Psoas muscle (tissue), 8 donors: ENCODE results near the gene ELAVL2. TPM values are rescaled to one million over a fixed set of nuclear protein-coding genes. Genes with fewer than 3 reads are reported as not detected.

Experiments used
- ATAC-seq, 4 donors: fragments of 200-7000 bp; cut with Tn5 transposase; one replicate each; pipeline ENCODE4 v1.9.1; 2020; ENCODE audit warnings: moderate library complexity in 3 of 4, mild to moderate bottlenecking in 2 of 4
- DNase-seq, 2 donors: peaks; one replicate each; pipeline ENCODE4 v3.0.0-alpha.2; 2020
- H3K27ac ChIP-seq: fragments of 200-600 bp; one replicate; pipeline ENCODE4 v1.8.0; 2022
- H3K27me3 ChIP-seq, 3 donors: fragments of 200-600 bp in 1 of 3; one replicate each; pipeline versions ENCODE4 v1.6.1 to v1.8.0; 2013 to 2022; ENCODE audit warnings: low read length in 2 of 3, mild to moderate bottlenecking in 2 of 3, moderate library complexity in 1 of 3; ENCODE audit not compliant: insufficient read depth in 3 of 3
- H3K36me3 ChIP-seq, 2 donors: fragments of 200-600 bp in 1 of 2; one replicate each; pipeline versions ENCODE4 v1.6.1 to v1.8.0; 2013 to 2022; ENCODE audit warnings: low read depth in 1 of 2, mild to moderate bottlenecking in 1 of 2, moderate library complexity in 1 of 2; ENCODE audit not compliant: insufficient read depth in 1 of 2
- H3K4me1 ChIP-seq: fragments of 200-600 bp; one replicate; pipeline ENCODE4 v1.8.0; 2022
- H3K4me3 ChIP-seq: fragments of 200-600 bp; one replicate; pipeline ENCODE4 v1.8.0; 2022; ENCODE audit warnings: mild to moderate bottlenecking
- H3K9me3 ChIP-seq: fragments of 200-600 bp; one replicate; pipeline ENCODE4 v1.8.0; 2022
- CTCF ChIP-seq: fragments of 200-600 bp; IDR thresholded peaks from one replicate; pipeline ENCODE4 v1.8.0; 2022; ENCODE audit warnings: antibody characterized with exemption
- whole genome bisulfite sequencing, 3 donors: extraction: QIAGEN DNeasy Blood & Tissue Kit; methylation state at CpG; one replicate each; pipeline versions ENCODE4 v1.1.6 to v1.1.7; 2013; 5-methylcytosine and 5-hydroxymethylcytosine counted together
- intact Hi-C, 2 donors: fragments of 100-400 bp; cut with DNase I; formaldehyde crosslinking; loops; one replicate each; pipeline versions ENCODE4 v1.11.0 to v1.14.2; 2022
- polyA plus RNA-seq, 3 donors: library from polyadenylated mRNA; stranded (reverse); fragments of 200-250 nt; gene quantifications; one replicate each; pipeline ENCODE4 v1.2.3, GENCODE V29; 2013
- total RNA-seq, 4 donors: library from RNA; stranded (reverse); fragmentation: NEBNext Ultra II Directional in 2 of 4; extraction: Animal tissue kit (Norgen Biotek cat#: 25700) in 2 of 4; gene quantifications; one replicate each; pipeline versions ENCODE4 v1.2.1 to v1.2.4, GENCODE V29; 2021 to 2023
- donor health status: healthy with polysubstance abuse.
- donor health status: DM: no; HTN: no; CAD: no; lungs with moderate emphysema.
- donor health status: Bipolar disorder and iron deficiency.
- donor health status: healthy.
- donor health status: DM: yes; HTN: yes; CAD: no.
- donor health status: DM: no; HTN: no; CAD: no.
- donor health status: DM: no; HTN: no; CAD: no.
- donor health status: DM: yes; HTN: yes; CAD: no.

ELAVL2 gene
- total and polyA plus RNA-seq, 7 donors, result 0.03 to 0.32 (median 0.04) TPM; not detected in 4

DNA sequence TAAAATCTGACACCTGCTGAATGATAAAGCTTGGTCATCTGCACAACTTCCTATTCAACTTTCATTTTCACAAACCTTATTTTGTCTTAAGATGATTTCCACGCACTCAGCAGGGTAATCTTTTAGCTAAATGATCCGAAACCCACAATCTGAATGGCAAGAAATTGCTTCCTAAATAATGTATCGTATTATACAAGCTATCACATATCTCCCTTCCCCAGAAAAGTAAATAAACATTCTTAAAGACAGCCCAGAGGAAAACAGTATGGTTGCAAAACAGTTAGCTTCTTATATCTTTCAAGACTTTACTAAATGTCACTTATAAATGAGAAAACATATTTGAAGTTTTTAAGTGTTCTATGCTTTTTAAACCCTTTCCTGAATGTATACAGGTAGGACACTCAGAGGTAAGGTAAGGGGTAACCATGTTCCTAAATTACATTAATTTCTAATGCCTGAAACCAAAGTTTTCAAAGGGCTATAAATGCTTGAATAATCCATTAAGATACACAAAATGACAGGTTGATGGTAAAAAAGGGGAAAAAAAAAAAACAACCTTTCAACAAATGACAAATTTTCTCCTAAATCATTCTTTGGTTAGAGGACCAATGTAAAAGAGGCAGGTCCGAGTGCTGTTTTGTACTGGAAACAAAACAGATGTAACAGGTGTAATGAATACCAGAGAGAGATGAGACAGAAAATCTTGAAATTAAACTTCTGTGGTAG is 36.3 kb downstream of the ELAVL2 start:
- ATAC-seq (no peak), DNase-seq (no peak)
- Histone ChIP-seq H3K4me1 (no peaks in the 10 kb centered on the region), H3K27ac (no peak overlapping the region), H3K4me3 (no peak overlapping the region), H3K9me3 (no peaks in the 10 kb centered on the region), H3K36me3 (no peaks in the 10 kb centered on the region), H3K27me3 (peaks cover 0 to 3% (median 0%) of the 10 kb centered on the region in 3 donors)
- WGBS, 3 donors, result 70 to 77% (median 71%) methylated on average over 4 of the region's 4 CpGs
- no peak for TF ChIP-seq CTCF
- intact Hi-C loops, result no loop called here

- H3K27ac ChIP-seq, result no peak overlapping the region
- peaks cover 0 to 3% (median 0%) of the 10 kb centered on the region in 3 donors for H3K27me3 ChIP-seq
- ATAC-seq (no peak), DNase-seq (no peak)
- no peaks in the 10 kb centered on the region for H3K9me3 ChIP-seq
- intact Hi-C loops, result no loop called here
- no peaks in the 10 kb centered on the region for H3K4me1 ChIP-seq
- H3K36me3 ChIP-seq, result no peaks in the 10 kb centered on the region
- WGBS, 3 donors, result 96 to 100% (median 98%) methylated on average over 1 of the region's 1 CpG
- no peak overlapping the region for H3K4me3 ChIP-seq
- no peak for TF ChIP-seq CTCF
Observed at GRCh38 chr9:23784962-23785361, 41.1 kb downstream of the ELAVL2 start.

DNA sequence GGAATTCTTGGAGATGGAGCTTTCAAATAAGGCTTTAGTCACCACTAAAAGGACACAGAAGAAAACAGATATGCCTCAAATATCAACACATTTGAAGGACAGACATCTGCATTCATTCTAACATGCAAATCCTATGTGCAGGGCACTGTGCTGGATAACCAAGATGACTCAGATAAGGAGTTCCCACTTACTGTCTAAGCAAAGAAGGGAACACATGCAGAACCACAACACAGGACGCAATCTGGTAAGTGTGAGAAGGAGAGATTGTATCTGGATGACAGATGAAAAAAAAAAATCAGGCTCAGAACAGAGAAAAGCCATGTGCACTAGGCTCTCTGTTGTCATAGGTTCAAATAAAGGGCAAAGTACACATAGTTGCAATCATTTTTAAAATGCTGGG is 42.5 kb downstream of the ELAVL2 start:
- H3K27ac ChIP-seq, result no peak overlapping the region
- intact Hi-C loops, result no loop called here
- WGBS, 3 donors, result 52 to 90% (median 86%) methylated on average over 1 of the region's 1 CpG
- no peaks in the 10 kb centered on the region for H3K9me3 ChIP-seq
- no peaks in the 10 kb centered on the region for H3K36me3 ChIP-seq
- DNase-seq (no peak), ATAC-seq (no peak)
- H3K4me1 ChIP-seq, result peaks cover 6% of the 10 kb centered on the region
- no peak overlapping the region for H3K4me3 ChIP-seq
- no peak for TF ChIP-seq CTCF
- no peaks in the 10 kb centered on the region for H3K27me3 ChIP-seq

DNA sequence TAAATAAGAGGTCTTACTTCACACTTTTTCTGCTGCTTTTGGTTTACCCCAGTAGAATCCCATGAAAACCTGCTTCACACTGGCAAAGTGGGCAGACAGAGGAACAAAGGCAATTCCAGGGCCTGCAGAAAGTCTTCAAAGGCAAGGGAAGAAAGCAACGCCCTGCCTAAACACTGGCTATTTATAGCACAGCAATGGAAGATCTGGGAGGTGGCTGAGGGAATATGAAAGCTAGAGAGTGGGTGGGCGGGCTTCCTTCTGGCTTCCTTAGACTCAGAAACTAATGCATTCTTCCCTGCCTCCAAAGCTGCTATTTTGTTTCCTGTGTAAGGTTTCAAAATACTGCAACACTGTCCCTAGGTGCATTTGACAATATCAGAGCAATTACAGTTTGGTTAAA is 46.8 kb downstream of the ELAVL2 start:
- Histone ChIP-seq H3K27me3 (no peaks in the 10 kb centered on the region), H3K9me3 (no peaks in the 10 kb centered on the region), H3K27ac (no peak overlapping the region), H3K36me3 (no peaks in the 10 kb centered on the region), H3K4me3 (no peak overlapping the region), H3K4me1 (peaks cover 6% of the 10 kb centered on the region)
- DNase-seq (no peak), ATAC-seq (no peak)
- 34 to 60% (median 44%) methylated on average over 2 of the region's 2 CpGs for WGBS, 3 donors
- intact Hi-C loops, result no loop called here
- TF ChIP-seq CTCF, result no peak

DNA sequence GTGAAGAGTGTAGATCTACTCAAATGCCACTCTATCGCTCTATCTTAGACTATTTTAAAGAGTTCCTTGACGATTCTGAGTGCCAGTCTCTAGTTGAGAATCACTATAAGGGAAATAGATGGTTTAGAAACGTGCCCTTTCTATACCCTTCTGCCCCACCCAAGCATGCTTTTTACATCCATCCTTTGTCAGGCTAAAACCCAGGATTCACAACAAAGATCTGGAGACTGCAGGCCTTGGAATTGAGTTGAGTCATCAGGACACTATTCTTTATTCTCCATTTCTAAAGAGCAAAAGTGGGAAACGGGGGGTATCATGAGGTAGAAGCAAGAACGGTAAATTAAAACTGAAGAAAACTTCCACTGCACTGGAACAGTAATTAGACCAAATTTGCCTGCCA is 48.7 kb downstream of the ELAVL2 start:
- Histone ChIP-seq H3K4me3 (no peak overlapping the region), H3K9me3 (no peaks in the 10 kb centered on the region), H3K27me3 (no peaks in the 10 kb centered on the region), H3K4me1 (peaks cover 6% of the 10 kb centered on the region), H3K36me3 (no peaks in the 10 kb centered on the region), H3K27ac (no peak overlapping the region)
- 80 to 89% (median 82%) methylated on average over 5 of the region's 5 CpGs for WGBS, 3 donors
- TF ChIP-seq CTCF, result no peak
- DNase-seq (no peak), ATAC-seq (no peak)
- intact Hi-C loops, result no loop called here
